Measurements from ENCODE around the gene CHRND. TPM values are rescaled to one million over a fixed set of nuclear protein-coding genes. Genes with fewer than 3 reads are reported as not detected.

CHRND gene
- total RNA-seq, 2 experiments from 2014 or later = not detected

DNA sequence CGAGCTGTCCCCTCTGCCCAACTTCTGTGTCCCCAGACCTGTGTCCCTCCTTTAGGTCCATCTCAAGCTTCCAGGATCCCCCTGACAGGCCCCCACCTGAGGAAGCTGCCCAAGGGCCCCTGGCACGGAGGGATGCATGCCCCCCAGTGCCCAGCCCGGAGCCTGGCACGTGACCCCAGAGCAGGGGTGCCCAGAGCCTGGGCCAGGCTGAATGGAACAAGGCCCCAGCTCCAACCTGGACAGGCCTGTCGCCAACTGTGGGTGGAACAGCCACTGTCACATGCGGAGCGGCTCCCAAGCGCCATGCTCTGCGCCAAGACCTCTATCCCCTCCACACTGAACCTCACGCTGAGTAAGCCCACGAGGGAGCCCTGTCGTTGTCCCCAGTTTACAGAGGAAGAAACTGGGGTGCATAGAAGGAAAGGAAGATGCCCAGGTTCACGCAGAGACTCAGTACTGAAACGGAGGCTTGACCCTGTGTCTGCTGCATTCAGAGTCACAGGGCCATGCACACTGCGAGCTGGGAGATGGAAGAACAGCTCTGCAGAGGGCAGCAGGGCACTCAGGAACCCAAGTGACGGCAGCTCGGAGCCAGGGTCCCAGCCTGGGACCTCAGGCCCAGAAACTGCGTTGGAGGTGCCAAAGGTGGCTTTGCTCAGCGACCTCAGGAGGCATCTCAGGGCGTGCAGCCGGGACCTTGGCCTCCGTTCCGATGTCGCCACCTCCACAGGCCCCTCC, 32.8 kb upstream of the CHRND start:
- POLR2A ChIA-PET = no interaction called here
- ATAC-seq (ENCODE audit: low read depth) (no peak), DNase-seq (no peak)
- peaks cover 20% of the 10 kb centered on the region for H3K27me3 Mint-ChIP-seq
- no peaks in the 10 kb centered on the region for H3K9me3 Mint-ChIP-seq
- no peak overlapping the region for H3K4me3 Mint-ChIP-seq
- no peaks in the 10 kb centered on the region for H3K4me1 Mint-ChIP-seq
- no peak overlapping the region for H3K27ac Mint-ChIP-seq
- H3K36me3 Mint-ChIP-seq = no peaks in the 10 kb centered on the region

DNA sequence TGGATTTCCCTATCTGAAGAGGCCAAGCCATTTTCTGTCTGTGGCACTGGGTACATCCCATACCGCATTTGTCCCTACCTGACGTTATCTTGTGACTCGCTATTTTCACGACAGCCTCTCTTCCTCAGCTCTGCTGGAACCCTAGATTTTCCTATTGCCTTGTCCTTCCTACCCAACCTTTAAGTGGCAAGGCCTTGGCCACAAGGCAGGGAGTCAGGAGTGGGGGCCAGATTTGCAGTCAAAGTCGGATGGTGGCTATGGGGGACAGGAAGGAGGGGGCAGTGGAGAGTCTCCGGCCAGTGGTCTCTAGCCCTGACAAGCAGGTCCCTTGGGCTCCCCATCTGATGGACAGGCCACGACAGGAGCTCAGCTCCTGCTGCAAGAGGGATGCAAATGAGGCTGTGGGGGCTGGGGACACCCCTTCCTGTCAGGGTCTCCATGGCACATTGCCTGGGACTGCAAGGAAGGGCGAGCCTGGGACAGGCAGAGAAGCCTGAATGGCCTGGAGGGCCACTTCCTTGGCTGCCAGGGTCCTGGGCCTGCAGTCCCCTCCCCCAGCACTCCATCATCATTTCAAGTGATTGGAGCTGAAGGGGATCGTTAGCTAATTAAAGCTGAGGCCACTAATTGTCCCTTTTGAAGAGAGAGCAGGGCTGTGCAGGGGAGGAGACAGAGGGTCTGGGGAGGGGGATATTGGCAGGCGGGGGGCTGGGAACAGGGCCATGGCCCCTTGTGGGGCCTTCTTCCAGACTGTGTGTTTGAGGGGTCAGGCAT, 32.1 kb upstream of the CHRND start:
- no peak overlapping the region for H3K4me3 Mint-ChIP-seq
- H3K9me3 Mint-ChIP-seq = no peaks in the 10 kb centered on the region
- peaks cover 13% of the 10 kb centered on the region for H3K27me3 Mint-ChIP-seq
- POLR2A ChIA-PET = no interaction called here
- no peaks in the 10 kb centered on the region for H3K36me3 Mint-ChIP-seq
- DNase-seq (no peak), ATAC-seq (ENCODE audit: low read depth) (no peak)
- no peak overlapping the region for H3K27ac Mint-ChIP-seq
- H3K4me1 Mint-ChIP-seq = no peaks in the 10 kb centered on the region

DNA sequence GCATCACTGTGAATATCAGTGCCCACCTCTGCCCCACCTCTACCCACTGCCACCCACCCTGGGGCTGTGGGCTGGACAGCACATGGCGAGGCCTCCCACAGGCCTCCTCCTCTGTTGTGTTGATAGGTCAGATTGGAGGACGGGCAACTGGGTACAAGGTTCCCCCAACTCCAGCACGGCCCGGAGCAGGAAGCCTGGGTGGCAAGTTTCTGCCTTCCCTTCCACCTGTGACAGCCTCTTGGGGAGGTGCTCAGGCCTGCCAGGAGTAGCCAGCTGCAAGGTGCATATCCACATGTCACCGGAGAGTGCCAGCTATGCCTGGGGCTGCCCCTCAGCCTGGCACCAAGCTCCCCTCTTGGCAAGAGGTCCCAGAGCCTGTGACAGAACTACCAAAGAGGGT, 31.4 kb upstream of the CHRND start:
- Mint-ChIP-seq H3K27ac (no peak overlapping the region), H3K36me3 (no peaks in the 10 kb centered on the region), H3K27me3 (peaks cover 7% of the 10 kb centered on the region), H3K4me1 (no peaks in the 10 kb centered on the region), H3K4me3 (no peak overlapping the region), H3K9me3 (no peaks in the 10 kb centered on the region)
- POLR2A ChIA-PET = no interaction called here
- DNase-seq = no peak
- no peak for ATAC-seq (ENCODE audit: low read depth)

DNA sequence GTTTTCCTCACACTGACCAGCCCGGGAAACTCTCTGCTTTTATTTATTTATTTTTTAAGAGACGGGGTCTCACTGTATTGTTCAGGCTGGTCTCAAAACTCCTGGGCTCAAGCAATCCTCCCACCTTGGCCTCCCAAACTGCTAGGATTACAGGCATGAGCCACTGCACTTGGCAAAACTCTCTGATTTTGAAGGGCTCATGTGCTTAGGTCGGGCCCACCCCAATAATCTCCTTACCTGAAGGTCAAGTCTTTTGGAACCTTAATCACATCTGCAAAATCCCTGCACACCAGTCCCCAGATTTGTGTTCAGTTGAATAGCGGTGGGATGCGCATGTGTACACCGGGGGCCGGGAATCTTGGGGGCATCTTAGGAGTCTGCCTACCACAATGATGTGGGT, 30.7 kb upstream of the CHRND start:
- H3K4me3 Mint-ChIP-seq = no peak overlapping the region
- H3K27ac Mint-ChIP-seq = no peak overlapping the region
- peaks cover 2% of the 10 kb centered on the region for H3K27me3 Mint-ChIP-seq
- no peak for ATAC-seq (ENCODE audit: low read depth)
- POLR2A ChIA-PET = no interaction called here
- H3K36me3 Mint-ChIP-seq = no peaks in the 10 kb centered on the region
- DNase-seq = no peak
- no peaks in the 10 kb centered on the region for H3K9me3 Mint-ChIP-seq
- H3K4me1 Mint-ChIP-seq = no peaks in the 10 kb centered on the region

DNA sequence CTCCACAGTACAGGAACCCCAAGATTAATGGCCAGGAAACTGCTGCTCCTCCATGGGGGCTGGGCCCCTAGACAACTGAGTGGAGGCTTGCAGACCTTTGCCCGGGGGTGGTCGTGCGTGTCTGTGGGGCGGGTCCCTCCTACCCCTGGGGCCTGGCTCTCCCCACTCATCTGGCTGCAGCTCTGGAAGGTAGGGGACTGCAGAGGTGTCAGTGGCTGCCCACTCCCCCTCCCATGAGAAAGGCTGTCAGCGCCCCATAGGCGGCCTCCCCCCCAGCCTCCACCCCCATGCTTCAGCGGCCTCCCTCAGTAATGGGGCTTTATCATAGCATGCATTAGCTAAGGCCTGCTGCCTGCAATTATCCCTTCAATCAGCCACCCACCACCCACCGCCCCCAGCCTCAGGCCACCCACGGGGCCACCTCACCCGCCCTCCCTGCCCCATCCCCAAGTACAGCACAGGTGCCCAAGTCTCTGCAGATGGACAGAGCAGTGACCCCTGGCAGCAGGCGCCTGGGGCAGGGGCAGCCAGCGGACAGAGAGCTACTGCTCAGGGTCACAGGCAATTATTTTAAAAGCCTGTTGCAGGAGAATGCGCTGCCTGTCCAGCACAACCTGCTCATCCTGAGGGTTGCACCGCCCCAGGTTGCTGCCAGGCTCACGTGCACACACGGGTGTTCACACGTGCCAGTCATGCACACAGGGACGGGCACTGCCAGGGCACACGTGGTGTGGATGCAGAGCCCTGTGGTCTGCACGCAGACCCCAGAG, 29.3 kb upstream of the CHRND start:
- no peak for ATAC-seq (ENCODE audit: low read depth)
- H3K27me3 Mint-ChIP-seq = peaks cover 5% of the 10 kb centered on the region
- POLR2A ChIA-PET = no interaction called here

DNA sequence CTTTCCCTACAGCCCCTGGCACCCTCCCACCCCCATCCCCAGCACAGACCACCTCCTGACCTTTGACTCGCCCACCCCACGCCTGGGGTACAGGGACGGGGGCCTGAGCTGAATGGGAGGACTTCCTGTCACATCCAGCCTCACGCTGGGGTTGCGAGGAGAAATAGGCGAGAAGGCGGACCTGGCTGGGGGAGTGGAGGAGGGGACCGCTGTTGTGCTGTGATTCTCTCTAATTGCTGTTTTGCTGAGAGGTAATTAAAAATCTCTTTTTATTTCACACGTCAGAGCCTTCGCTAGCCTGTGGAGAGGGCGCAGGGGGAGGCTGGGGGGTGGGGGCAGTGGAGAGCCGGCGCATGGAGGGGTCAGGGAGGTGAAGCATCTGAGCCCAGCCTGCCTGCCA, 28.6 kb upstream of the CHRND start:
- Mint-ChIP-seq H3K36me3 (no peaks in the 10 kb centered on the region), H3K4me1 (peaks cover under 1% of the 10 kb centered on the region), H3K27me3 (peaks cover 10% of the 10 kb centered on the region), H3K9me3 (no peaks in the 10 kb centered on the region), H3K27ac (no peak overlapping the region), H3K4me3 (no peak overlapping the region)
- no peak for DNase-seq
- no peak for ATAC-seq (ENCODE audit: low read depth)
- POLR2A ChIA-PET = no interaction called here

More for the DNA sequence above, 29.3 kb upstream of the CHRND start:
- Mint-ChIP-seq H3K4me1 (no peaks in the 10 kb centered on the region), H3K4me3 (no peak overlapping the region), H3K9me3 (no peaks in the 10 kb centered on the region), H3K27ac (no peak overlapping the region), H3K36me3 (no peaks in the 10 kb centered on the region)
- no peak for DNase-seq

DNA sequence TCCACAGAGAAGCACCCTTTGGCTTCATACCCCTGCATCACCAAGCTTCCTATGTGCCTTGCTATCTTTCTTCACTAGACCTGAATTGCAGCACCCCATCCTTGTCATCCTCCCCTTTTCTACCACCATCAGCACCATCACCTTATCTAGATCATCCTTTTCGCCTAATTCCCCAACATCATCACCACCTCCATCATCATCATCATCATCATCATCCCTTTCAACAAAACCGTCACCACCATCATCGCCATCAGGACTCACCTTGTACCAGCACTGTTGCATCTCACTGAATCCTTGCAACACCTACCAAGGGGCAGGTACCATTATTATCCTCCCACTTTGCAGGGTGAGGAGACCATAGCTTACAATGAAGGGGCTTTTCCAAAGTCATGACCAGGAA, 27.5 kb upstream of the CHRND start:
- DNase-seq = no peak
- ATAC-seq (ENCODE audit: low read depth) = no peak
- no peak overlapping the region for H3K4me3 Mint-ChIP-seq
- H3K27ac Mint-ChIP-seq = no peak overlapping the region
- H3K36me3 Mint-ChIP-seq = no peaks in the 10 kb centered on the region
- POLR2A ChIA-PET = no interaction called here
- peaks cover 4% of the 10 kb centered on the region for H3K4me1 Mint-ChIP-seq
- peaks cover 14% of the 10 kb centered on the region for H3K27me3 Mint-ChIP-seq
- no peaks in the 10 kb centered on the region for H3K9me3 Mint-ChIP-seq

DNA sequence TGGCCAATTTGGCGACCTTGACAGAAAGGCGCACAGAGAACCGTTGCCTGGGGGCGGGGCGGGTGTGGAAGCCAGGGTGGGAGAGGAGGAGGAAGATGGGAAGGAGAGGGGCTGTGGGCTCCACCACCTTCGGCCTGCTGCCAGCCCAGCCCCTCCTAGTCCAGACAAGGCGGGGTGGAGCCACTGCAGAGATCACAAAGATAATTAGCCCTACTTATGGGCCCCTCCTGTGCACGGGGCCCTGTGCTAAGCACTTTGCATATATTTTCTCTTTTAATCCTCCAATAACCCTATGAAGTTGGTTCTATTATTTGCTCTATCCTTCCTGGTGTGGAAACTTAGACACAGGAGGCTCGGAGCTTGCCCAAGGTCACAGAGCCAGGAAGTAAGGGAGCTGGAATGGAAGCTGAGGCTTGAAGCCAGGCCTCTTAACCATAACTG, 24.6 kb upstream of the CHRND start:
- no peaks in the 10 kb centered on the region for H3K36me3 Mint-ChIP-seq
- ATAC-seq (ENCODE audit: low read depth) (no peak), DNase-seq (no peak)
- POLR2A ChIA-PET = no interaction called here
- no peak overlapping the region for H3K27ac Mint-ChIP-seq
- no peak overlapping the region for H3K4me3 Mint-ChIP-seq
- peaks cover 4% of the 10 kb centered on the region for H3K4me1 Mint-ChIP-seq
- no peaks in the 10 kb centered on the region for H3K9me3 Mint-ChIP-seq
- H3K27me3 Mint-ChIP-seq = peaks cover 36% of the 10 kb centered on the region

DNA sequence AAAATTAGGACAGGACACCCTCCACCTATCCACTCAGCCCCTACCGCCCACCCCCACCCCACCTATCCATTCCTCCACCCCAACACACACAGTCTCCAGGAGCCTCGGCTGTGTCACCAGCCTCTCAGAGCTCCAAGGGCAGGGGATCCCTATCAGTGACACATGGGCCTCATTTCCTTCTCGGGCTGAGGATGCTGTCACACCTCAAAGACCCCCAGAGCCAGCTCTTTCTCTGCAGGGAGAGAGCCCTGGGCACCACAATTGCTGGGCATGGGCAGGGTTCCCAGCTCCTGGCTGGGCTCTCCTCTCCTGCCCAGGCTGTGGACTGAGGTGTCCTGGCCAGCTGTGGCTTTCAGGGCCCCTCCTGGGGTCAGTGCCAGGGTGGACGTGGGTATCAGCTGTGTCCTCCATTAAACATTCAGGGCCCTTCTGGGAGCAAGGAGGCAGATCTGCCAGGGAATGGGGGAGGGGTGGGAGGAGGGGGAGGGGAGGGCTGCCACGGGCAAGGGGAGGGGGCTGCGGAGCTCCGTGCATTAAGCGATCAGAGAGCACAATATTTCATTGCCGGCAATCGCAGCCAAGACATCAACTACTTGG, 24.1 kb upstream of the CHRND start:
- Mint-ChIP-seq H3K36me3 (no peaks in the 10 kb centered on the region), H3K27ac (no peak overlapping the region), H3K4me3 (no peak overlapping the region), H3K27me3 (peaks cover 36% of the 10 kb centered on the region), H3K9me3 (no peaks in the 10 kb centered on the region), H3K4me1 (peaks cover 4% of the 10 kb centered on the region)
- DNase-seq (no peak), ATAC-seq (ENCODE audit: low read depth) (no peak)
- POLR2A ChIA-PET = no interaction called here

DNA sequence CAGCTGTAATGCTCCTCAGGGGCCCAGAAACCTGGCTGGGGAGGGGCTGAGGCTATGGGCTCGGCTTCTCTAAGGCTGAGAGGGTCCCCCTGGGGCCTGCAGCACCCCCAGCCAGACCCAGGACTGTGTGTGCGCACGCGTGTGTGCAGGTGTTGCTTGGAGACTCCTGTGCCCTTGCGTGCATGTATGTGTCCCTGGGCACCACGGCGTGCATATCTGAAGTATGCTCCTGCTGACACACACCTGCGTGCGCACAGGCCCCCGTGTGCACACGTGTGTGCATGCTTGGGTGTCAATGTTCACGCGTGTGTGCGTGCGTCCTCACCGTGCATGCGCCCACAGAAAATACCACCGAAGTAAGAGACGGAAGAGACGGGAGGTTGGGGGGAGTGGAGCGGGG, 23.4 kb upstream of the CHRND start:
- DNase-seq (no peak), ATAC-seq (ENCODE audit: low read depth) (no peak)
- POLR2A ChIA-PET = no interaction called here
- H3K4me1 Mint-ChIP-seq = peaks cover 4% of the 10 kb centered on the region
- H3K27me3 Mint-ChIP-seq = peaks cover 36% of the 10 kb centered on the region
- H3K27ac Mint-ChIP-seq = no peak overlapping the region
- H3K36me3 Mint-ChIP-seq = no peaks in the 10 kb centered on the region
- peak overlapping the region; percentile 74 for H3K4me3 Mint-ChIP-seq
- no peaks in the 10 kb centered on the region for H3K9me3 Mint-ChIP-seq

DNA sequence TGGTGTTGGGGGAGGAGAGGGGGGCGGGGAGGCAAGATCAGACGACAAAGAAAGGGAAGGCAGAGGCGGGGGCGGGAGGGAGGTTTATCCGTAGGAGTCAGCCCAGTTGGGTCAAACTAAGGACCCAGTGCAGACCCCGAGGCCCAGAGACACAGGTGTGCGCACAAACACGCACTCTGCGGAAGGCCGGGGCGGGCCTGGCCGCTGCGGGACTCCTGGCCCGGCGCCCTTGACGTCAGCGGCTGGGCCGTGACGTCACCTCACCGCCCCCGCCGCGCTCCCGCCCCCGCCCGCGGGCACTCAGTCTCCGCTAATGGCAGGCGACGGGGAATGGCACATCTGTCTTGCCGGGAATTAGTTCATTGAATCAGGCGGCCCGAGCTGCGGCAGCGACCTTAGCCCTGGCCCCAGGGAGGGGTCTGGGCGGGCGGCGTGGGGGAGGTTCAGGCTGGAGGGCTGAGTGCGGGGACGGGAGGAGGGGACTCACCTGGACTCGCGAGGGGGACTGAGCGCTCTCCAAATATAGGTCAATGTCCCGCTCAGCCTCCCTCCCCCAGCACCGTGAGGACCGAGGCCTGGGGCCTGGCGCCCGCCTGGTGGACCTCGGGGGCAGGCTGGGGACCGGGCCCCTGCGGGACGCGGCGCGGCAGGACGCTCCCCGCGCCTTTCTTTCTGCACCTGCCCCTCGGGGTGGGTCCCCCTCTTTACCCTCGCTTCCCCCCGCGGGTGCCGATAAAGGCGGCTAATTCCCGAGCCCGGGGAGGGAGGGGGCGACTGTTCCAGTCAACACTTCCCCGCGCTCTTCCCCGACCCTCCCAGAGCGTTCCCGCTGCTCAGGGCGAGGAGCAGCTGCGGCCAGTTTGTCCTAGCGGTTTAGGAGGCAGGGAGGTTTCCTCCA, 22.8 kb upstream of the CHRND start:
- POLR2A ChIA-PET = no interaction called here
- H3K36me3 Mint-ChIP-seq = no peaks in the 10 kb centered on the region
- peaks cover 4% of the 10 kb centered on the region for H3K4me1 Mint-ChIP-seq
- H3K9me3 Mint-ChIP-seq = no peaks in the 10 kb centered on the region
- H3K27ac Mint-ChIP-seq = no peak overlapping the region
- no peak overlapping the region for H3K4me3 Mint-ChIP-seq
- DNase-seq (peak; percentile 55), ATAC-seq (ENCODE audit: low read depth) (peak; percentile 49)
- peaks cover 36% of the 10 kb centered on the region for H3K27me3 Mint-ChIP-seq

DNA sequence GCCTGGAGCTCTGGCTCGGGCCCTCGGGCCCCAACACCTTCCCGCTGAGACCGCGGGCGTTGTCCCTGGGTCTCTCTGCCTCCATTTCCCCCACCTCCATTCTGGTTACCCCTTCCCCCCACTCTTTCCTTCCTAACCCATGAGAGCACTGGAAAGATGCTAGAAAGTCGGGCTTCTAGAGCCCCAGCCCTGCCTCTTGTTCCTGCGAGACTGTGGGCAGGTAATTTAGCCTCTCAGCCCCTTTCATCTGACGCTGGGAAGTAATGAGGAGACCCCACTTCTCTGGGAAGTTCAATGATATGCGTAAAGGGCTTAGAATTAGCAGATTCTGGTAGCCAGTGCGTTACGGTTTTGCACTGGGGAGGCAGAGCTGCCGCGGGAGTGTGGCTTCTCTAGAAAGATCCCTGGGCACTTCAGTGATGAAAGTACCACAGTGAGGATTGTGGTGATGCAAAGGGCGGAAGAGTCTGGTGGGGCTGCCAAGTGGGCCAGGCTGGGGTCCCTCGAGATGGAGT, 22.1 kb upstream of the CHRND start:
- no peak for DNase-seq
- Mint-ChIP-seq H3K36me3 (no peaks in the 10 kb centered on the region), H3K9me3 (no peaks in the 10 kb centered on the region), H3K4me1 (peaks cover 4% of the 10 kb centered on the region), H3K4me3 (no peak overlapping the region), H3K27me3 (peaks cover 37% of the 10 kb centered on the region), H3K27ac (no peak overlapping the region)
- POLR2A ChIA-PET = no interaction called here
- no peak for ATAC-seq (ENCODE audit: low read depth)
